ENCODE data around the gene TRAF7. TPM values are rescaled to one million over a fixed set of nuclear protein-coding genes. Genes with fewer than 3 reads are reported as not detected.

Gene TRAF7
- total RNA-seq, 1 donor from 2014 or later = 21.4 TPM

GRCh38 chr16:2158262-2158638, 2.7 kb downstream of the TRAF7 start:
- no peak for DNase-seq
- intact Hi-C loops (cut with micrococcal nuclease) = no loop called here

GRCh38 chr16:2159175-2159838, 3.7 kb downstream of the TRAF7 start:
- DNase-seq = peak; percentile 66
- intact Hi-C loops (cut with micrococcal nuclease) = no loop called here
- no peak for ATAC-seq

More at GRCh38 chr16:2158262-2158638, 2.7 kb downstream of the TRAF7 start:
- ATAC-seq = no peak

- intact Hi-C loops (cut with micrococcal nuclease) = no loop called here
- peak; percentile 79 for DNase-seq
- peak; percentile 67 for ATAC-seq
These were observed 5.5 kb downstream of the TRAF7 start for GRCh38 chr16:2160915-2161551.

DNA sequence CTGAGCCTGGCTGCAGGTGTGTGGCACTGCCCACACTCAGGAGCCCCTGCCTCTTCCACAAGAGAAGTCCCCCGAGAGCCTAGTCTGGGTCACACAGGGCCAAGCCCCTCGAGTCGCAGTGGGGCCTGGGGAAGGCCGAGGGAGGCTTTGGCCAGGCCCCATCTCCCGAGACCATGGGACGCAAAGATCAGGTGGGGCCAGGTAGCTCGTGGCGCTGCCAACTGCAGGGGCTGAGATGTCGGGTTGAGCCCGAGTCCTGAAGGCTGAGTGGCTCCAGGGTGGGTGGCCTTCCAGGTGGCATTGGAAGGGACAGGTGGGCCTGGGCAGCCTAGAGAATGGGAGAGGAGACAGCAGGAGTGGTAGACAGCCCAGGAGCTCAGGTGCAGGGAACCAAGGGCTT, 6.3 kb downstream of the TRAF7 start:
- ATAC-seq = no peak
- intact Hi-C loops (cut with micrococcal nuclease) = no loop called here

GRCh38 chr16:2162676-2163118, 7.1 kb downstream of the TRAF7 start:
- no peak for ATAC-seq
- intact Hi-C loops (cut with micrococcal nuclease) = no loop called here
- DNase-seq = no peak

More for the DNA sequence above, 6.3 kb downstream of the TRAF7 start:
- DNase-seq = no peak

DNA sequence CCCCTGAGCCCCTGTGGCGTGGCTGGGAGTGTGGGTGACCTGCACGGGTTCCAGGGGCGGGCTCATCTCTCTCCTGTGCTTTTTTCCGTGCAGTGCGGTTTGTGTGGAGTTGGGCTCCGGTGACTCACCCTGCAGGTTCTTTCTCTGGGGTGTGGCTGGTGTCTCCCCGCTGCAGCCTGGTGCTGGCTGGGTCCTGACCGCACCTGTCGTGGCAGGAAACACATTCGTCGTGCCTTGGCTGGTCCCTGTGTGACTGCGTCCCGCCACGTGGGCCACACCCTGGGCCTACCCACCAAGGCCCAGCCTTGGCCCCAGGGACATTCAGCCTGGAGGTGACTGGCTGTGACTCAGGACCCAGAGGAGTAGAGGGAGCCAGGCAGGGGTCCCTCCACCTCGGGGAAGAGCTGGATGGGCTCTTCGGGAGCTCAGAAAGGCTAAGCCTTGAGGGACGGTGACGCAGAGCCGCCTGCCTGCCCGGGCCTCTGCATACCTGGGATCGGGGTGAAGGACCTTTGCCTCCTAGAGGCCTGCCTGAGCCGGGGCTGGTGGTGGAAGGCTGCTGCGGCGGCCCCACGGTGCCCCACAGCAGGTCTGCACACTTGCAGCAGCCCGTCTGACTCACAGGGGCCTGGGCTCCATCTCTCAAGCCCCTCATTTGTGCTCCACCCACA, 7.8 kb downstream of the TRAF7 start:
- no peak for ATAC-seq
- no peak for DNase-seq
- intact Hi-C loops (cut with micrococcal nuclease) = no loop called here

DNA sequence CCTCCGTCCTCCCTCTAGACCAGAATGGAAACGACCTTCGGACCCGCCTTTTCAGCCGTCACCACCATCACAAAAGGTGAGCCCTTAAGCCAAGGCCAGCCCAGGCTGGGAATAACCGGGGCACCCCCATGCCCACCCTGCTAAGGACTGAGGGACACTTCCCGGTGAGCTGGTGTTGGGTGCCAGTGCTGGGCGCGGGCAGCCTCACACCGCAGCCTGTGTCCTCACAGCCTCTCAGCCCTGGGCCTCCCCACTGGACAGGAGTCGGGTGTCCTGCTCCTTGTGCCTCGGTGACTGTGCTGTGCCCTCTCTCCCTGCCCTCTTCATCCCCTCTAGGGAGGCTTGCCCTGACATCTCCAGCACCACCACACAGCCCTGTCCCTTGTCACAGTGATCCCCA, 10.3 kb downstream of the TRAF7 start:
- intact Hi-C loops (cut with micrococcal nuclease) = no loop called here
- ATAC-seq (no peak), DNase-seq (no peak)

DNA sequence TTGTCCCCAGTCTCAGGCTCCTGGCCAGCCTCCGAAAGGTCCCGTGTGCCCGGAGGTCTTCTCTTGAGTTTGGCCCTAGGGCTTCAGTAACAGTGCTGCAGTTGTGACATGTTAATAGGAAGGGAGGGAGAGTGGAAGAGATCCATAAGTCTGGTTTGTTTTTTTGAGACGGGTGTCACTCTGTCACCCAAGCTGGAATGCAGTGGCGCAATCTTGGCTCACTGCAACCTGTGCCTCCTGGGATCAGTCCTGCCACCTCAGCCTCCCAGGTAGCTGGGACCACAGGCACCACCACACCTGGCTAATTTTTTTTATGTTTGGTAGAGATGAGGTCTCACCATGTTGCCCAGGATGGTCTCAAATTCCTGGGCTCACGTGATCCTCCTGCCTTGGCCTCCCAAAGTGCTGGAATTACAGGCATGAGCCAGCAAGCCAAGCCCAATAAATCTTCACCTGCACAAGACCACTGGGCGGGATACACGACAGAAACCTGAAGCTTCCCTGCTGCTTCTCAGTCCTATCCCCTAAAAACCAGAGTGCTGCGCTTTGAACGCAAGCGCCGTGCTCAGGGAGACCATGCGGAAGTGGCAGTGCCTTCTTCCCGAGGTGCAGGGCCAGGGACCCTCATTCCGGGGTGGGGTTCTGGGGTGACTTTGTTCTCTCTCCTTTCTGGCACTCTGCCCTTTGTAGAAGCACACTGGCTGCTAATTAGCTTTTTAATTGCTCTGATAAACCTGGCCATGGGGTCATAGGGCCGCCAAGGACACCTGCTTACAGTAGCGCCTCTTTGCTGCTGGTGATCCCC, 10.9 kb downstream of the TRAF7 start:
- intact Hi-C loops (cut with micrococcal nuclease) = no loop called here
- ATAC-seq (no peak), DNase-seq (no peak)

- ATAC-seq (no peak), DNase-seq (no peak)
- intact Hi-C loops (cut with micrococcal nuclease) = no loop called here
These were observed 11.6 kb downstream of the TRAF7 start for GRCh38 chr16:2167068-2167638.

DNA sequence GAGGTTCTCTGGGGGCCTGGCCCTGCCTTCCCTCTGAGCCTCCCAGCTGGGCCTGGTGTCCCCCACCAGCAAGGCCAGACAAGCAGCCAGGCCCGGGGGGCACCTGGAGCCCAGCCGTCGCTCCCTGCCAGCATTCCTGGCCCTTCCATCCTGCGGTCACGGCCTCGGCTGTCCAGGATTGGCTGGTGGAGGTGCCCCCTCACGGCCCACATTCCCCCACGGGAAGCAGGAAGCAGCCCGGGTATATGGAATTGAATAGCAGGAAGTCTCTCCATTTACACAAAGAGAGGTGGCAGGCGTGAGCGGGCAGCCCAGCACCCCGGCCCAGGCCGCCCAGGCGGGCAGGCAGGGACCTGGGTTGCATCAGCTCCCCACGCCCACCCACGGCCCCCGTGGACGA, 14.5 kb downstream of the TRAF7 start:
- intact Hi-C loops (cut with micrococcal nuclease) = no loop called here
- DNase-seq (no peak), ATAC-seq (no peak)

- intact Hi-C loops (cut with micrococcal nuclease) = no loop called here
- DNase-seq (no peak), ATAC-seq (no peak)
These were observed 15.2 kb downstream of the TRAF7 start for GRCh38 chr16:2170587-2171435.

DNA sequence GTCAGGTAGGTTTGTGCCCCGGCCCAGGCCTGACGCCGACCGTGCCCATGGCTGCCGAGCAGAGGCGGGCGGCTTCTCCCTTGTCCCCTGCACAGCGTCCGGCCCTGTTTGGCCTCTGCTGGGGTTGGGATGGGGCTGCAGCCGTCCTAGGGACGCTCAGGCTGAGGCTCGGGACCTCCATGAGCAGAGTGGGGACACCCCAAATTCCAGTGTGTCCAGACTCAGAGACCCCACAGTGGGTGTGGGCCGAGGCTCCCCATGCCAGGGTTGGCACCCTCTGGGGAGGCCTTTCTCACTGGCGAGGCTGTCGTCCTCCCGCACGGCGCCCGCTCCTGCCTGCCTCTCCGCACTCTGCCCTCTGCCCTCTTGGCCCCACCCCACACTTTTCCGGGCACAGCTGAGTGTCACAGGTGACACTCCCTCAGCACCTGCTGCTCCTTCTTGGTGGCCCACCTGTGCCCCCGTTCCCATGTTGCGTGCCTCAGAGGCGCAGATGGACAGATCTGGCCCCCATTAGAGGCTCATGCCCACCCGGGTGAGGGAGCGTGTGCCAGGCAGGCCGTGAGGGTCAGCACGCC, 16.1 kb downstream of the TRAF7 start:
- ATAC-seq (no peak), DNase-seq (no peak)
- intact Hi-C loops (cut with micrococcal nuclease) = no loop called here

DNA sequence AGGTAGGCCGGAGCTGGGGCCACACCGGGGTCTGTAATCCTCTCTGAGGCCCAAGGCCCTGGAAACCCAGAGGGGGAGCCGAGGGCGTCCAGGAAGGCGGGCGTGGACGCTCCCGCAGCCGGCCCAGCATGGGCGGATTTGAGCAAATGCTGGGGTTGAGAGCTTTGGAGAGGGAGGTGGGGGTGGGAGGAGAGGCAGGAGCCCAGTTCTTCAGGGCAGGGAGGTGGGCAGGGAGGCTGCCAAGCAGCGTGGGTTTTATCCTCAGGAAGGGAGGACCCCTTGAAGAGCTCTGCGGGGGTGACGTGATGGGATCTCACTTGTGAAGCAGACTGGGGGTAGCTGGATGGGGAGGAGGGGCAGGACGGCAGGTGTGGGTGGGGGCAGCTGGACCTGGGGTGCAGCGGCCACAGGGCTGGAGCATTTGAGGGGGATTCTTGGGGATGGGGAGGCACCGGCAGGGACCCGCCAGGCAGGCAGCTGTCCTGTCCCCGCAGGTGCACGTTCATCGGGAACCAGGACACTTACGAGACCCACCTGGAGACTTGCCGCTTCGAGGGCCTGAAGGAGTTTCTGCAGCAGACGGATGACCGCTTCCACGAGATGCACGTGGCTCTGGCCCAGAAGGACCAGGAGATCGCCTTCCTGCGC, 17.2 kb downstream of the TRAF7 start:
- ATAC-seq (no peak), DNase-seq (no peak)
- intact Hi-C loops (cut with micrococcal nuclease) = no loop called here

GRCh38 chr16:2173366-2173765, 17.8 kb downstream of the TRAF7 start:
- DNase-seq = no peak
- no peak for ATAC-seq
- intact Hi-C loops (cut with micrococcal nuclease) = no loop called here

DNA sequence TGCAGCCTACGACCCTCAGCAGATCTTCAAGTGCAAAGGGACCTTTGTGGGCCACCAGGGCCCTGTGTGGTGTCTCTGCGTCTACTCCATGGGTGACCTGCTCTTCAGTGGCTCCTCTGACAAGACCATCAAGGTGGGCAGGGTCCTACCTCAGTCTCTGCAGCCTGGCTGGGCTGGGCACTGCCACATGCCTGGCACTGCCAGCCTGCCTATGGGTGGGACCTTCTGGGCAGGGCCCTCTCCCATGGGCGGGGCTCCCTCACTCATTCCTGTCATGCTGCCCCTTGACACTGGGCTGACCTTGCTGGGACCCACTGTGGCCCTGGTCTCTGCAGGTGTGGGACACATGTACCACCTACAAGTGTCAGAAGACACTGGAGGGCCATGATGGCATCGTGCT, 18.3 kb downstream of the TRAF7 start:
- ATAC-seq (no peak), DNase-seq (no peak)
- intact Hi-C loops (cut with micrococcal nuclease) = no loop called here

- no peak for ATAC-seq
- intact Hi-C loops (cut with micrococcal nuclease) = no loop called here
- no peak for DNase-seq
These were observed 19.0 kb downstream of the TRAF7 start for GRCh38 chr16:2174396-2175131.

DNA sequence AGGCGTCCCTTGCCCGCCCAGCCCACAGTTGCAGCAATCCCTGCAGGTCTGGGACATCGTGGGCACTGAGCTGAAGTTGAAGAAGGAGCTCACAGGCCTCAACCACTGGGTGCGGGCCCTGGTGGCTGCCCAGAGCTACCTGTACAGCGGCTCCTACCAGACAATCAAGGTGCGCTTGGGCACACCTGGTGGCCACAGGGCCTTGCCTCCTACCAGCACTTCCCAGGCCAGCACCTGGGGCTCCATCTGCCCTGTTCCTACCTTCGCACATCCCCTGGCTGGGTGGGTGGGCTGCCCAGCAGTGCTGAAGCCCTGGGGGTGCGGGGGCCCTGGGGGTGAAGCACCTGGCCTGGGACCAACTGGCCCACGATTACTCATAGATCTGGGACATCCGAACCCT, 19.9 kb downstream of the TRAF7 start:
- intact Hi-C loops (cut with micrococcal nuclease) = no loop called here
- no peak for DNase-seq
- no peak for ATAC-seq
